ENCODE data around the gene USH2A.

DNA sequence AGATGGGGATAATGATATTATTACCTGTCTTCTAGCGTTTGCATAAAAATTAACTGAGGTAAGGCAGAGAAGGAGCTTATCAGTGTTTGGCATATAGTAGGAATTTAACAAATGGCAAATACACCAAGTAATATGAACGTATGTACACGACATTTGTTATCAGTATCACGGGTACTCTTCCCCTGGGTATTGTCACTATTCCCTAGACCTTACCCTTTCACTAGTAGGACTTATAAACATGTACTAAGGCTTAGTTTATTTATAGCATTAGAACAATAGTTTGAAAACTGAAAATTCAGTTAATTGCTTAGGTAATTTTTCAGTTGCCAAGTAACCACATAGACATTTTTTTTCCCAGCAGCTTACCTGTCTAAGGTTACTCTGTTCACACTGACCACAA lies 669.1 kb downstream of the USH2A start:
- TF ChIP-seq, protein P1, sequence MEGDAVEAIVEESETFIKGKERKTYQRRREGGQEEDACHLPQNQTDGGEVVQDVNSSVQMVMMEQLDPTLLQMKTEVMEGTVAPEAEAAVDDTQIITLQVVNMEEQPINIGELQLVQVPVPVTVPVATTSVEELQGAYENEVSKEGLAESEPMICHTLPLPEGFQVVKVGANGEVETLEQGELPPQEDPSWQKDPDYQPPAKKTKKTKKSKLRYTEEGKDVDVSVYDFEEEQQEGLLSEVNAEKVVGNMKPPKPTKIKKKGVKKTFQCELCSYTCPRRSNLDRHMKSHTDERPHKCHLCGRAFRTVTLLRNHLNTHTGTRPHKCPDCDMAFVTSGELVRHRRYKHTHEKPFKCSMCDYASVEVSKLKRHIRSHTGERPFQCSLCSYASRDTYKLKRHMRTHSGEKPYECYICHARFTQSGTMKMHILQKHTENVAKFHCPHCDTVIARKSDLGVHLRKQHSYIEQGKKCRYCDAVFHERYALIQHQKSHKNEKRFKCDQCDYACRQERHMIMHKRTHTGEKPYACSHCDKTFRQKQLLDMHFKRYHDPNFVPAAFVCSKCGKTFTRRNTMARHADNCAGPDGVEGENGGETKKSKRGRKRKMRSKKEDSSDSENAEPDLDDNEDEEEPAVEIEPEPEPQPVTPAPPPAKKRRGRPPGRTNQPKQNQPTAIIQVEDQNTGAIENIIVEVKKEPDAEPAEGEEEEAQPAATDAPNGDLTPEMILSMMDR (IDR thresholded peaks at IDR 0.05), result no peak
- TF ChIP-seq POLR2A (IDR thresholded peaks at IDR 0.05) (no peak), POLR2AphosphoS5 (IDR thresholded peaks at IDR 0.05) (no peak)

All from prostate gland (tissue), 2 donors.